Renal cortex interstitium (tissue), 11 donors: Measurements from ENCODE around the gene BMERB1. TPM values are rescaled to one million over a fixed set of nuclear protein-coding genes. Genes with fewer than 3 reads are reported as not detected.
"Not testable (repeated sequence)": the region's sequence is repeated elsewhere in the genome, so short reads cannot be mapped to it uniquely, and the experiment has no call there.

Experiments used
- DNase-seq, 11 donors: peaks; one replicate each; pipeline ENCODE4 v3.0.0-alpha.2; 2013; ENCODE audit warnings: low read depth in 9 of 11, low spot score in 4 of 11; ENCODE audit errors: extremely low read depth in 1 of 11
- polyA plus RNA-seq, 3 donors: library from polyadenylated mRNA; unstranded; fragments of 120-200 nt; gene quantifications; one replicate each; pipeline ENCODE4 v1.2.1, GENCODE V29; 2013; ENCODE audit not compliant: insufficient read length in 3 of 3

BMERB1 gene
- polyA plus RNA-seq, 3 donors: 36.9 to 46.6 (median 42.8) TPM

DNA sequence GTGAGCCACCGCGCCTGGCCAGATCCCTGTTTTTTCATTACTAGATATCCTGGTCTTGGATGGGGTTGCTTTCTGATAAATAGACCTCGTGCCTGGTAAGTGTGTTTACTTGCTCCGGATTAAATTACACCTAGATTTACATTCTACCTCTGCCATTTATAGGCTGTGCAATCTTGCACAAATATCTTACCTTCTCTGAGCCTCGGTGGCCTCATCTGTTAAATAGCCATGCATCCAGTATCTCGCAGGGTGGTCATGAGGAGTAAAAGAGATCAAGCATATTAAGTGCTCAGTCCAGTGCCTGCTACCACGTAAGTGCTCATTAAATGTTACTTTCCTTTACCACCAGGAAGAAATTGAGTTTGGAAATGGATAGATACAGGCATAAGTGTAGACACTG is 98.4 kb downstream of the BMERB1 start:
- no peak for DNase-seq

- DNase-seq: no peak
Measured at GRCh38 chr16:15533386-15533785, 99.0 kb downstream of the BMERB1 start.

DNA sequence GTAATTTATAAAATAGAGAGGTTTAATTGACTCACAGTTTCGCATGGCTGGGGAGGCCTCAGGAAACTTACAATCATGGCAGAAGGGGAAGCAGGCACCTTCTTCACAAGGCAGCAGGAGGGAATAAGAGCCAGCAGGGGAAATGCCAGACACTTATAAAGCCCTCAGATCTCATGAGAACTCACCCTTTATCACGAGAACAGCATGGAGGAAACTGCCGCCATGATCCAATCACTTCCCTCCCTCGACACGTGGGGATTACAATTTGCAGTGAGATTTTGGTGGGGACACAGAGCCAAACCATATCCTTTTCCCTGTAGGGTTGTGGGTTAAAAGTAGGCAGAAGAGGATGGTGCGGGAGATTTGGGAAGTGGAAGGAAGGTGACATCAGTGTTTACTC is 101.4 kb downstream of the BMERB1 start:
- DNase-seq: no peak

GRCh38 chr16:15536843-15537242 is 102.5 kb downstream of the BMERB1 start:
- DNase-seq: no peak

GRCh38 chr16:15538507-15538906 is 104.1 kb downstream of the BMERB1 start:
- DNase-seq: no peak

DNA sequence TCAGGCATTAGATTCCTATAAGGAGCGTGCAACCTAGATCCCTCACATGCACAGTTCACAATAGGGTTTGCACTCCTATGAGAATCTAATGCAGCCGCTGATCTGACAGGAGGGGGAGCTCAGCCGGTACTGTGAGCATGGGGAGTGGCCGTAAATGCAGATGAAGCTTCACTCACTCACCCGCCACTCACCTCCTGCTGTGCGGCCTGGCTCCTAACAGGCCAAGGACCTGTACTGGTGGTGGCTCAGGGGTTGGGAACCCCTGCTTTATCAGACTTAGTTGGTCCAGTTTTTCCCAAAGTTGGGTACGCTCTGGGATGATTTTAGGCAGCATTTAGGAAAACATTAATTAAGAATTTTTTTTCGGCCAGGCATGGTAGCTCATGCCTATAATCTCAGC is 104.8 kb downstream of the BMERB1 start:
- no peak for DNase-seq

- DNase-seq: no peak
Measured at GRCh38 chr16:15542261-15542660, 107.9 kb downstream of the BMERB1 start.

- DNase-seq: no peak
Measured at GRCh38 chr16:15542734-15543347, 108.5 kb downstream of the BMERB1 start.

GRCh38 chr16:15544405-15544804 is 110.0 kb downstream of the BMERB1 start:
- no peak for DNase-seq

GRCh38 chr16:15545544-15545943 is 111.2 kb downstream of the BMERB1 start:
- DNase-seq: no peak

GRCh38 chr16:15547072-15547767 is 112.8 kb downstream of the BMERB1 start:
- not testable (repeated sequence) for DNase-seq

GRCh38 chr16:15547768-15548096 is 113.3 kb downstream of the BMERB1 start:
- DNase-seq: no peak

DNA sequence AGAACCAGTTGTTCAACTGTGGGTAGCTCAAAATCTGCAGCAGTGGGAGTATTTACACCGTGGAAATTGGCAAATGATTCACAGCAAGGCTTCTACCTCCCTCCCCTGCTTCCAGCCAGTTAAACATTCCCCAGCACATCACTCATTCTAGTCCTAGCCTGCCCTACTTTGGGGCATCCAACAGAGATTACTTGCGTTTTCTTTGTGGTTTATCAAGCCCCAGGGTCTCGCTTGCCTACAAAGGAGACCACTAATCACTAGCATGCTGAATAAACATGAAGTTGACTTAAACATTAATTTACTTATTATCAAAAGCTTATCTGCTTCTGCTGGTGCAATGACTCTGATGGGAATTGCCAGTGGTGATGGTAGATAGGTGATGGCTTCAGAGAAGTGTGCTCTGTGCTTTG is 114.1 kb downstream of the BMERB1 start:
- no peak for DNase-seq

DNA sequence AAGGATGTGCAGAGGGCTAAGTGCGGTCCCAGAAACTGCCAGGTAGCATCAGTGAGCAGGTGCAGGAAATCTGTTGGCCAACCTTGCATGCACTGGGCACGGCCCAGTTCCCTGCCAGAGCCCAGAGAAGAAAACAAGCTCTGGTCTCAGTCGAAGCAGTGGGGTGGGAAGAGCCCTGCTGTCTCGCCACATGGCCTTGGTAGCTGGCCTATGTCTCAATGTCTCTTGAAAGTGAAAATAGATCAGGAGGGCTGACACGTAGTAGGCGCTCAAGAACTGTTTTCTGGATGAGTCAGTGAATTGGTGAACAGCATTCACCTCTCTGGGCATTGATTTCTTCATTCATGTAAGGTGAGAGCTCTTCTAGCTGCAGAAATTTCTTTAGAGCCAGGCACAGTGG is 118.1 kb downstream of the BMERB1 start:
- no peak for DNase-seq

- DNase-seq: no peak
Measured at GRCh38 chr16:15553313-15554088, 119.1 kb downstream of the BMERB1 start.

GRCh38 chr16:15556130-15556529 is 121.7 kb downstream of the BMERB1 start:
- DNase-seq: no peak

DNA sequence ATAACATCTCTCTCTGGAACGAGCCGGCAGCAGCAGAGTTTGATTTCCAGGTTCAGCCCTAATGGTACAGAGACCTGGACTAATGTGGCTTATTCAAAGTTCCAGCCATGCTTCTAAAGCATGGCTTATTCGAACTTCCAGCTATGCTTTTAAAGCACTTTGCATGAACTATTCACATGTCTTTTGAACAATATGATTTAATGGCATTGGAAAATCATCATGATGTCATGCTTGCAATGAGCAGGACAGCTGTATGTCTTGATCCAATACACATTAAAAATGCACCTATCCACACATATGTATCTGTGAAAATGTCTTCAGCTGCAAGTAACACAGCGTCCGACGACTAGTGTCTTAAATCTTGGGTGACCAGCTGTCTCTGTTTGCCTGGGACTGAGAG is 122.9 kb downstream of the BMERB1 start:
- no peak for DNase-seq

DNA sequence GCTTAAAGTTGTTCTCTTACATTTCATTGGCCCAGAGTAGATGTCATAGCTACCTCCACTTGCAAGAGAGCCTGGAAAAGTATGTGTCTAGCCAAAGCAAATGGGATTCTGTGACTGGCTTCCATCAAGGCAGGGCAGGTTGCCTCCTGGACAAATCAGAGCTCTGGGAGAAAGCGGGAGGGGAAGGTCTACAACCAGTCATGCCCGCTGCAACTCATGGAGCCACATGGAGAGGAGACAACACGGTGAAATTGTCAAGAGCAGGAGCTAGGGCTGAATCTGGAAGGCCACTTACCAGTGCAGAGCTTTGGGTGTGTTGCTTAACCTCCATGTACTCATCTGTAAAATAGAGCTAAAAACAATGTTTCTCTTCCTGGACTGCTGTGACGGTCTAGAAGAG is 124.8 kb downstream of the BMERB1 start:
- no peak for DNase-seq

DNA sequence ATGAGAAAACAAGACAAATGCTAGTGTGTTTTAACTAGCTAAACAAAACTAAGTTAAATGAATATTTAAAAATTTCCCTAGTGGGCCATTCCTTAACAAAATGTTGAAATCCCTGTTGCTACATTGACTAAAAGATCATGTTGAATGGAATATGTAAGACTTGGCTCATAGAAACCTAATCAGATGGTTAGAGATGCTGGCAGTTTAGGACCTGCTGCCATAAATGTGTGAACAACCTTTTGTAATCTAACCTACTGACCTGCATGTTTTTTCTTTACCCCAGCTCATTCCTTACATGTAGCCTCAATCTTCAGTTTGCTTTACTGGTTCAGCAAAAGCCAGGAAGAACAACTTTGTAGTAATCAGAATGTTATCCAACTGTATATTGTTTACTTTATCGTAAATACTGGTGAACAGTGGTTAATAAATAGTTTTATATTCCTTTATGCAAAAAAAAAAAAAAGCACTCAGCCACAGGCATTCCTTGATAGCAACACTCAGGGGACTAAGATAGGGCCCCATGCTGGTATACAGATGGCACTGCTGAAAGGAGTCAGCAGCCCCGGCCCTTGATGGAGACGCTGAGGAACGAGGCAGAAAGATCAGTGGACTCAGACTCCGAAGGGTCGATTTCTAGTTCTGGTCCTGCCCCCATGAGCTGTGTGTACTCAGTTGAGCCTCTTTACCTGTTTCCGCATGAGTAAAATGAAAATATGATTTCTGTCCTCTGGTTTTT is 130.4 kb downstream of the BMERB1 start:
- no peak for DNase-seq

DNA sequence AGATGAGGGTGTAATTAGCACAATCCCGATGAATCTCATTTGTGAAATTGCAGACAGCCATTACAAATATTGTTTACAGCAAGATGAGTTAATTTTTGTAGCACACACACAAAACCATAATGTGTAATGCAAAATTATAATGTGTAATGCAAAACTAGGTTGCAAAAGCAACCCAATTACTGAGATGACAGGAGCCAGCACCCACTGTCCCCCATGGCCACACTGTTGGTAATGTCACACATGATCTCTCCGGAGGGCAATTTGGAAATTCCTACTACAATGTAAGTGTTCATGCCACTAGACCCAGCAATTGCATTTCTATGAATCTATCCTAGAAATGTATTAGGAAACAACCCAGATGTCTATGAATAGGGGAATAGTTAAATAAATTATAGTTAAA is 131.7 kb downstream of the BMERB1 start:
- no peak for DNase-seq
